IMR-90 (cell line): ENCODE data around the gene PLCH1. TPM values are rescaled to one million over a fixed set of nuclear protein-coding genes. Genes with fewer than 3 reads are reported as not detected.

Experiments used
- ATAC-seq: fragments of 200-7000 bp; cut with Tn5 transposase; 2 replicates; pipeline ENCODE4 v1.9.1; 2020; ENCODE audit warnings: low read depth, mild to moderate bottlenecking, moderate library complexity
- BruUV-seq: library from RNA; stranded (reverse); fragments of 400-500 nt; replicated peaks from 2 replicates; lab custom pipeline; 2021; lab: Mats Ljungman, UMichigan
- CTCF ChIA-PET: fragments of 300-600 bp; formaldehyde crosslinking; extraction: SDS; loops from one replicate; lab custom pipeline; 2021; ENCODE audit warnings: antibody characterized with exemption; lab: Yijun Ruan, JAX
- POLR2A ChIA-PET: fragments of 300-600 bp; sonication (Branson Sonifier 250); formaldehyde crosslinking; loops from one replicate; lab custom pipeline; 2022; ENCODE audit warnings: antibody characterized with exemption; ENCODE audit not compliant: unreplicated experiment; lab: Charles Lee
- DNase-seq: peaks from one replicate; pipeline ENCODE4 v3.0.0; 2013
- H2AFZ ChIP-seq: replicated peaks from 2 replicates; pipeline ENCODE3; 2013; ENCODE audit warnings: low read length, mild to moderate bottlenecking; ENCODE audit not compliant: poor library complexity
- H2AK5ac ChIP-seq: 2 replicates; pipeline ENCODE4 v1.6.1; 2013; ENCODE audit warnings: low read depth, low read length, inconsistent platforms
- H2AK9ac ChIP-seq: replicated peaks from 2 replicates; pipeline ENCODE3; 2013; ENCODE audit warnings: mild to moderate bottlenecking, low read depth, low read length, moderate library complexity; ENCODE audit not compliant: poor library complexity
- H2BK120ac ChIP-seq: 2 replicates; pipeline ENCODE4 v1.6.1; 2013; ENCODE audit warnings: low read depth, low read length, inconsistent platforms
- H2BK15ac ChIP-seq: 3 replicates; pipeline ENCODE4 v1.6.1; 2013; ENCODE audit warnings: low read depth, low read length, inconsistent platforms
- H2BK20ac ChIP-seq: 2 replicates; pipeline ENCODE4 v1.6.1; 2013; ENCODE audit warnings: low read depth, mild to moderate bottlenecking, inconsistent platforms, low read length, moderate library complexity
- H2BK5ac ChIP-seq: 2 replicates; pipeline ENCODE4 v1.6.1; 2013; ENCODE audit warnings: mild to moderate bottlenecking, low read depth, low read length, inconsistent platforms; ENCODE audit not compliant: poor library complexity, severe bottlenecking
- H3K14ac ChIP-seq: replicated peaks from 2 replicates; pipeline ENCODE4 v1.6.1; 2013; ENCODE audit warnings: low read depth, low read length, inconsistent platforms
- H3K18ac ChIP-seq: 2 replicates; pipeline ENCODE4 v1.6.1; 2013; ENCODE audit warnings: low read depth, low read length, control low read depth
- H3K23ac ChIP-seq: 2 replicates; pipeline ENCODE4 v1.6.1; 2013; ENCODE audit warnings: low read depth, low read length, inconsistent platforms
- H3K27ac ChIP-seq: 2 replicates; pipeline ENCODE4 v1.5.1; 2013; ENCODE audit warnings: mild to moderate bottlenecking, control low read depth, low read length; ENCODE audit not compliant: insufficient read depth
- H3K27me3 ChIP-seq: 2 replicates; pipeline ENCODE4 v1.6.1; 2013; ENCODE audit warnings: low read length; ENCODE audit not compliant: control insufficient read depth, insufficient read depth
- H3K36me3 ChIP-seq: 2 replicates; pipeline ENCODE4 v1.6.1; 2013; ENCODE audit warnings: low read length, mixed read lengths; ENCODE audit not compliant: control insufficient read depth, insufficient read depth
- H3K4ac ChIP-seq: 2 replicates; pipeline ENCODE4 v1.6.1; 2013; ENCODE audit warnings: low read depth, low read length, inconsistent platforms
- H3K4me1 ChIP-seq: 2 replicates; pipeline ENCODE4 v1.6.1; 2013; ENCODE audit warnings: low read length, mixed read lengths; ENCODE audit not compliant: control insufficient read depth, insufficient read depth
- H3K4me2 ChIP-seq: 2 replicates; pipeline ENCODE4 v1.6.1; 2013; ENCODE audit warnings: low read depth, mild to moderate bottlenecking, control low read depth, low read length, moderate library complexity
- H3K4me3 ChIP-seq: 2 replicates; pipeline ENCODE4 v1.5.1; 2013; ENCODE audit warnings: low read depth, mild to moderate bottlenecking, control low read depth, low read length, moderate library complexity; ENCODE audit not compliant: insufficient read depth
- H3K56ac ChIP-seq: 2 replicates; pipeline ENCODE4 v1.6.1; 2013; ENCODE audit warnings: low read length, inconsistent platforms; ENCODE audit not compliant: insufficient read depth; ENCODE audit errors: extremely low read depth
- H3K79me1 ChIP-seq, 2 experiments: 2 replicates each; pipeline ENCODE4 v1.6.1; 2013; ENCODE audit warnings: low read length in 2 of 2, inconsistent platforms in 1 of 2, low read depth in 1 of 2
- H3K9ac ChIP-seq: 2 replicates; pipeline ENCODE4 v1.6.1; 2013; ENCODE audit warnings: low read depth, low read length, control low read depth
- H3K9me1 ChIP-seq: 2 replicates; pipeline ENCODE4 v1.6.1; 2013; ENCODE audit warnings: low read length, inconsistent platforms; ENCODE audit not compliant: insufficient read depth
- H3K9me3 ChIP-seq: 2 replicates; pipeline ENCODE4 v1.6.1; 2013; ENCODE audit warnings: low read length; ENCODE audit not compliant: control insufficient read depth, insufficient read depth
- H4K20me1 ChIP-seq: 2 replicates; pipeline ENCODE4 v1.6.1; 2013; ENCODE audit warnings: low read length, inconsistent platforms; ENCODE audit not compliant: insufficient read depth
- H4K5ac ChIP-seq: 2 replicates; pipeline ENCODE4 v1.6.1; 2013; ENCODE audit warnings: mild to moderate bottlenecking, low read depth, low read length, control low read depth
- H4K8ac ChIP-seq, 2 experiments: 2 replicates each; pipeline ENCODE4 v1.6.1; 2013; ENCODE audit warnings: low read depth in 2 of 2, low read length in 2 of 2, control low read depth in 1 of 2, inconsistent platforms in 1 of 2
- H4K91ac ChIP-seq: 2 replicates; pipeline ENCODE4 v1.6.1; 2013; ENCODE audit warnings: low read depth, low read length, inconsistent platforms; ENCODE audit not compliant: insufficient read depth
- CEBPB ChIP-seq: IDR thresholded peaks from 2 replicates; pipeline ENCODE4 v1.6.1; 2012; ENCODE audit warnings: low read depth, low read length, improper control_type of control experiment
- CHD1 ChIP-seq: IDR thresholded peaks from 2 replicates; pipeline ENCODE4 v1.6.1; 2012; ENCODE audit warnings: low read depth, low read length, improper control_type of control experiment
- MAFK ChIP-seq: IDR thresholded peaks from 2 replicates; pipeline ENCODE4 v1.6.1; 2012; ENCODE audit warnings: low read depth, low read length, improper control_type of control experiment
- NFE2L2 ChIP-seq: fragments of 150-350 bp; IDR thresholded peaks from 2 replicates; pipeline ENCODE4 v1.6.1; 2016; ENCODE audit warnings: low read depth, mild to moderate bottlenecking, low read length
- RAD21 ChIP-seq: IDR thresholded peaks from 2 replicates; pipeline ENCODE4 v1.6.1; 2012; ENCODE audit warnings: low read length, improper control_type of control experiment
- RCOR1 ChIP-seq: IDR thresholded peaks from 2 replicates; pipeline ENCODE4 v1.6.1; 2012; ENCODE audit warnings: mild to moderate bottlenecking, low read length, improper control_type of control experiment; ENCODE audit not compliant: insufficient replicate concordance
- RFX5 ChIP-seq: IDR thresholded peaks from 2 replicates; pipeline ENCODE4 v1.8.0; 2012; ENCODE audit warnings: low read depth, mild to moderate bottlenecking, low read length, moderate library complexity
- dilution Hi-C: fragments of 300-500 bp; cut with HindIII; formaldehyde crosslinking; loops from one replicate; pipeline ENCODE4 v1.14.3; 2018; ENCODE audit warnings: low sequenced_read_pairs; ENCODE audit not compliant: unreplicated experiment
- in situ Hi-C: fragments of 300-500 bp; cut with MboI; formaldehyde crosslinking; loops from 3 replicates; pipeline ENCODE4 v1.14.3; 2019; ENCODE audit warnings: low sequenced_read_pairs, inconsistent platforms, mixed read lengths
- intact Hi-C: fragments of 100-400 bp; cut with micrococcal nuclease; formaldehyde crosslinking; loops from 2 replicates; pipeline ENCODE4 v1.10.0; 2022
- polyA plus RNA-seq, 3 experiments: library from polyadenylated mRNA; depleted of rRNA; stranded (reverse); fragments of >200 nt; gene quantifications; 2 replicates each; pipeline ENCODE4 v1.2.3, GENCODE V29; 2012; ENCODE audit warnings: low replicate concordance in 1 of 3
- total RNA-seq: library from RNA; depleted of rRNA; stranded (reverse); fragments of >200 nt; gene quantifications from 2 replicates; pipeline ENCODE4 v1.2.3, GENCODE V29; 2012
- TF ChIP-seq, protein P1 (sequence below): fragments of 150-350 bp; IDR thresholded peaks from 2 replicates; pipeline ENCODE4 v1.6.1; 2016; ENCODE audit warnings: low read depth, mild to moderate bottlenecking, low read length, moderate library complexity, borderline replicate concordance
- TF ChIP-seq, protein P2 (sequence below): fragments of 150-350 bp; IDR thresholded peaks from 2 replicates; pipeline ENCODE4 v1.6.1; 2017; ENCODE audit warnings: mild to moderate bottlenecking, antibody characterized with exemption, low read length, low read depth

Gene PLCH1
- total and polyA plus RNA-seq, 2 of the 4 experiments (the other 2 are of a cell fraction): not detected

DNA sequence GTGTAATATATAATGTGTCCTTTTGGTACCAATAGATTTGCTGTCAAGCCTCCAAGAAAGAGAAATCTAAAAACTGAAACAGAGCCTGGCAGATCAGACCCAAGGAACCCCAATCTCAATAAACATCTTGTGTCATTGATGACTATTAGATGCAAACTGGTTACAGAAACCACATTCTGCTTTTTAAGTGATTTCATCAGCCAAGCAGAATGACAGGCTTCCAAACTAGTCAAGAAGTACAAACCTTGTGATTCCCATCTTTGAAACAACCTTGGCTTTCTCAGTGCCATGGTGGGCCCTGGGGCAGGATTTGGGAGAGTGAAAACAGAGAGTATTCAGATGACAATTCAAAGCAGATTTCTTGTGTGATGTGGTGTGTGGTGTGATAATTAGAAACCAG is 405.8 kb downstream of the PLCH1 start:
- H3K4me3 ChIP-seq: no peak overlapping the region
- POLR2A ChIA-PET: no interaction called here
- H3K4ac ChIP-seq: no peak overlapping the region
- no peak overlapping the region for H2BK120ac ChIP-seq
- no peak overlapping the region for H2AK5ac ChIP-seq
- no peaks in the 10 kb centered on the region; the same call in 1 of the 2 replicates for H3K27me3 ChIP-seq
- no peak overlapping the region for H2BK15ac ChIP-seq
- intact Hi-C loops (no loop called here), dilution Hi-C loops (no loop called here), in situ Hi-C loops (loop anchor here (25.0 kb wide), 1 partner anchor 777 kb away; no protein-coding TSS in a partner anchor)
- H3K79me1 ChIP-seq: no peaks in the 10 kb centered on the region
- no peak for ATAC-seq
- no peaks in the 10 kb centered on the region for H3K9me3 ChIP-seq
- no peak overlapping the region for H2BK5ac ChIP-seq
- no peaks in the 10 kb centered on the region for H4K20me1 ChIP-seq
- H2BK20ac ChIP-seq: no peak overlapping the region
- H3K9ac ChIP-seq: no peak overlapping the region
- H4K8ac ChIP-seq: no peak overlapping the region
- no peak overlapping the region for H3K27ac ChIP-seq
- no peak for DNase-seq
- no peaks in the 10 kb centered on the region for H3K4me1 ChIP-seq
- no peak overlapping the region for H4K5ac ChIP-seq
- no peak overlapping the region for H2AK9ac ChIP-seq
- H2AFZ ChIP-seq: no peak overlapping the region
- no peak overlapping the region for H3K56ac ChIP-seq
- no peak overlapping the region for H3K14ac ChIP-seq
- H3K23ac ChIP-seq: no peak overlapping the region
- no TSS peak for BruUV-seq
- CTCF ChIA-PET: interaction anchor here (0.7 kb wide), 1 partner anchor 15 kb away, joined by 3 read pairs; no protein-coding TSS in a partner anchor
- H3K18ac ChIP-seq: no peak overlapping the region
- no peaks in the 10 kb centered on the region for H3K36me3 ChIP-seq
- TF ChIP-seq, protein P1, sequence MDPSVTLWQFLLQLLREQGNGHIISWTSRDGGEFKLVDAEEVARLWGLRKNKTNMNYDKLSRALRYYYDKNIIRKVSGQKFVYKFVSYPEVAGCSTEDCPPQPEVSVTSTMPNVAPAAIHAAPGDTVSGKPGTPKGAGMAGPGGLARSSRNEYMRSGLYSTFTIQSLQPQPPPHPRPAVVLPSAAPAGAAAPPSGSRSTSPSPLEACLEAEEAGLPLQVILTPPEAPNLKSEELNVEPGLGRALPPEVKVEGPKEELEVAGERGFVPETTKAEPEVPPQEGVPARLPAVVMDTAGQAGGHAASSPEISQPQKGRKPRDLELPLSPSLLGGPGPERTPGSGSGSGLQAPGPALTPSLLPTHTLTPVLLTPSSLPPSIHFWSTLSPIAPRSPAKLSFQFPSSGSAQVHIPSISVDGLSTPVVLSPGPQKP: no peak
- no peak for TF ChIP-seq RAD21
- no peak for TF ChIP-seq RFX5
- TF ChIP-seq, protein P2, sequence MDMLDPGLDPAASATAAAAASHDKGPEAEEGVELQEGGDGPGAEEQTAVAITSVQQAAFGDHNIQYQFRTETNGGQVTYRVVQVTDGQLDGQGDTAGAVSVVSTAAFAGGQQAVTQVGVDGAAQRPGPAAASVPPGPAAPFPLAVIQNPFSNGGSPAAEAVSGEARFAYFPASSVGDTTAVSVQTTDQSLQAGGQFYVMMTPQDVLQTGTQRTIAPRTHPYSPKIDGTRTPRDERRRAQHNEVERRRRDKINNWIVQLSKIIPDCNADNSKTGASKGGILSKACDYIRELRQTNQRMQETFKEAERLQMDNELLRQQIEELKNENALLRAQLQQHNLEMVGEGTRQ: no peak
- TF ChIP-seq MAFK: no peak
- TF ChIP-seq NFE2L2: no peak
- TF ChIP-seq CHD1: no peak
- TF ChIP-seq RCOR1: no peak
- no peak for TF ChIP-seq CEBPB
- no peak overlapping the region for H4K91ac ChIP-seq
- H3K4me2 ChIP-seq: no peak overlapping the region
- H3K9me1 ChIP-seq: no peaks in the 10 kb centered on the region
